Measurements from ENCODE around the gene SV2A. TPM values are rescaled to one million over a fixed set of nuclear protein-coding genes. Genes with fewer than 3 reads are reported as not detected.
A peak's percentile ranks its signal among the peaks of the same experiment; 100 is the strongest.

The SV2A gene
- total RNA-seq, 3 donors from 2014 or later: 0.32 to 3.6 (median 2.2) TPM

DNA sequence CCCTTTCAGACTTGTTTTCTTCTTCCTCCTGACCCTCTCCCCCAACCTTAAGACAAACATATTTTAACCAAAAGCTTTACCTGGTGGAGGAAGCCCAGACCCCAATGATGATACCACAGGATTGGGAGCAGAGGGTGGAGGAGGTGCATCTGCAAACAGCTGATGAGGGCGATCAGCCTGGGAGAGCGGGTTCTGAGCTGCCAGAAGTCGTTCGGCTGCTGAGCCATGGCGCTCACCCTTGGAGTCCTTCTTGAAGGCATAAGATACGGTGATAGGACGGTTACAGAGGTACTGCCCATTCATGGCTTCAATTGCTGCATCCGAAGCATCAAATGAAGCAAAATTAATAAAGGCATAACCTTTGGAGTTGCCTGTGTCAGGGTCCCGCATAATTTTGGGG lies 8.7 kb upstream of the SV2A start:
- Histone ChIP-seq H3K27ac (no peak overlapping the region), H3K4me3 (peak overlapping the region in 2 of 3 donors; percentile 92 to 99), H3K36me3 (no peaks in the 10 kb centered on the region), H3K27me3 (no peaks in the 10 kb centered on the region), H3K9me3 (no peaks in the 10 kb centered on the region), H3K4me1 (peaks cover 5 to 16% of the 10 kb centered on the region in 2 donors)
- no peak for TF ChIP-seq POLR2A (IDR thresholded peaks at IDR 0.05)
- TF ChIP-seq, protein P1, sequence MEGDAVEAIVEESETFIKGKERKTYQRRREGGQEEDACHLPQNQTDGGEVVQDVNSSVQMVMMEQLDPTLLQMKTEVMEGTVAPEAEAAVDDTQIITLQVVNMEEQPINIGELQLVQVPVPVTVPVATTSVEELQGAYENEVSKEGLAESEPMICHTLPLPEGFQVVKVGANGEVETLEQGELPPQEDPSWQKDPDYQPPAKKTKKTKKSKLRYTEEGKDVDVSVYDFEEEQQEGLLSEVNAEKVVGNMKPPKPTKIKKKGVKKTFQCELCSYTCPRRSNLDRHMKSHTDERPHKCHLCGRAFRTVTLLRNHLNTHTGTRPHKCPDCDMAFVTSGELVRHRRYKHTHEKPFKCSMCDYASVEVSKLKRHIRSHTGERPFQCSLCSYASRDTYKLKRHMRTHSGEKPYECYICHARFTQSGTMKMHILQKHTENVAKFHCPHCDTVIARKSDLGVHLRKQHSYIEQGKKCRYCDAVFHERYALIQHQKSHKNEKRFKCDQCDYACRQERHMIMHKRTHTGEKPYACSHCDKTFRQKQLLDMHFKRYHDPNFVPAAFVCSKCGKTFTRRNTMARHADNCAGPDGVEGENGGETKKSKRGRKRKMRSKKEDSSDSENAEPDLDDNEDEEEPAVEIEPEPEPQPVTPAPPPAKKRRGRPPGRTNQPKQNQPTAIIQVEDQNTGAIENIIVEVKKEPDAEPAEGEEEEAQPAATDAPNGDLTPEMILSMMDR (IDR thresholded peaks at IDR 0.05): no peak
- TF ChIP-seq POLR2AphosphoS5 (IDR thresholded peaks at IDR 0.05): no peak
- intact Hi-C loops (cut with DNase I; ENCODE audit: low total_unique reads): no loop called here
- no peak for DNase-seq (ENCODE audit: low spot score in 2 of 2)

DNA sequence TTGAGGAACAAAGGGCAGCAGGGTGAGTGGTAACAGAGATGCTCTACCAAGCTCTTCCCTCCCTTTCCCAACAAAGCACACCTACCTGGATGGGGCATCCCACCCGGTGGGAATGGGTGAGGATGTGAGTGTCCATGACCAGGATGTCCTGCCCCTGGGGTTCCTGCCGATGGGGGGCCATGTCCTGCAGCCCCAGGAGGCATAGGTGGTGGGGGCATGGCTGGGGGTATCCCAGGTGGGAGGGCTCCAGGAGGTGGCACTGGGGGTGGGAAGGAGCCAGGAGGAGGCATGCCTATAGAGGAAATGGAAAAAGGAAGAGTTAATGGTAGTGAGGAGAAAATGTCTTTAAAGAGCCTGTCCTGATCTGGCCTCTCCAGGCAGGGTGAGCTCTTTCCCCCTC lies 8.1 kb upstream of the SV2A start:
- Histone ChIP-seq H3K36me3 (no peaks in the 10 kb centered on the region), H3K4me1 (peaks cover 5 to 16% of the 10 kb centered on the region in 2 donors), H3K4me3 (no peak overlapping the region), H3K9me3 (no peaks in the 10 kb centered on the region), H3K27me3 (no peaks in the 10 kb centered on the region), H3K27ac (no peak overlapping the region)
- TF ChIP-seq, protein P1 (IDR thresholded peaks at IDR 0.05): no peak
- TF ChIP-seq POLR2AphosphoS5 (IDR thresholded peaks at IDR 0.05) (no peak), POLR2A (IDR thresholded peaks at IDR 0.05) (no peak)
- intact Hi-C loops (cut with DNase I; ENCODE audit: low total_unique reads): no loop called here
- no peak for DNase-seq (ENCODE audit: low spot score in 2 of 2)

DNA sequence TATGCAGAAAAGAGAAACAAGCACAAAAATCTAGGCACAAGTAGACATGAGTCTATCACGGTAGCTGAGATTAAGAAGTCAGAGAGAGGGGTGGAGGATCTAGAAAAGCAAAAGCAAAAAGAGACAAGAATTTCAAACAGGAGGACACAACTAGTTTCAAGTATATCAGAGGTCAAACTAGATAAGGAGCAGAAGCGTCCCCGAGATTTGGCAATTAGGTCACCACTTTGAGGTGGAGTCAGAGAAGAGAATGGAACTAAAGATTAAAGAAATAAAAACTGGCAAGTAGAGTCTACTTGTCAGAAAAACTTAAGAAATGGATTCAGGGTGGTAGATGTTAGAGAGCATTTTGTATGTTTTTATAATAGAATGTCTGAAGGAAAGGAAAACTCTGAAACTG lies 7.7 kb upstream of the SV2A start:
- no peak for DNase-seq (ENCODE audit: low spot score in 2 of 2)
- H3K4me1 ChIP-seq: peaks cover 5 to 16% of the 10 kb centered on the region in 2 donors
- no peak overlapping the region for H3K4me3 ChIP-seq
- intact Hi-C loops (cut with DNase I; ENCODE audit: low total_unique reads): no loop called here
- H3K9me3 ChIP-seq: no peaks in the 10 kb centered on the region
- TF ChIP-seq POLR2A (IDR thresholded peaks at IDR 0.05) (no peak), POLR2AphosphoS5 (IDR thresholded peaks at IDR 0.05) (no peak)
- TF ChIP-seq, protein P1 (IDR thresholded peaks at IDR 0.05): no peak
- no peaks in the 10 kb centered on the region for H3K27me3 ChIP-seq
- H3K36me3 ChIP-seq: no peaks in the 10 kb centered on the region
- no peak overlapping the region for H3K27ac ChIP-seq

DNA sequence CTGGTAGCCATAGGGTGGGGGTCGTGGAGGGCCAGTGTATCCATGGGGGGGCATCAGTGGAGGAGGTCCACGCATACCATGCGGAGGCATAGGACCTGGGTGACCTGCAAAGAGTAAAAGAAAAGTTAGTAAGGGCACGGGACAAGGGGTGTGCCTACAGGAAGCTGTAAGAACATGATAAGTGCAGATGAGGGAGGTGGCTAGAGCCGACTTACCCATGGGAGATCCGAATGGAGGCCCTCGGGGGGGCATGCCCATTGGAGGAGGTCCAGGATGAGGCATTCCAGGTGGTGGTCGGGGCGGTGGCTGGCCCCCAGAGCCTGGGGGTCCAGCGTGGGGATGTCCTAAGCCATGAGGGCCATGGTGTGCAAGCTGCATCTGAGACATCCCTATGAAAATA lies 6.0 kb upstream of the SV2A start:
- Histone ChIP-seq H3K36me3 (no peaks in the 10 kb centered on the region), H3K27me3 (no peaks in the 10 kb centered on the region), H3K9me3 (no peaks in the 10 kb centered on the region), H3K27ac (no peak overlapping the region), H3K4me1 (peaks cover 5 to 16% of the 10 kb centered on the region in 2 donors), H3K4me3 (no peak overlapping the region)
- no peak for DNase-seq (ENCODE audit: low spot score in 2 of 2)
- TF ChIP-seq, protein P1 (IDR thresholded peaks at IDR 0.05): no peak
- TF ChIP-seq POLR2A (IDR thresholded peaks at IDR 0.05) (no peak), POLR2AphosphoS5 (IDR thresholded peaks at IDR 0.05) (no peak)
- intact Hi-C loops (cut with DNase I; ENCODE audit: low total_unique reads): no loop called here

DNA sequence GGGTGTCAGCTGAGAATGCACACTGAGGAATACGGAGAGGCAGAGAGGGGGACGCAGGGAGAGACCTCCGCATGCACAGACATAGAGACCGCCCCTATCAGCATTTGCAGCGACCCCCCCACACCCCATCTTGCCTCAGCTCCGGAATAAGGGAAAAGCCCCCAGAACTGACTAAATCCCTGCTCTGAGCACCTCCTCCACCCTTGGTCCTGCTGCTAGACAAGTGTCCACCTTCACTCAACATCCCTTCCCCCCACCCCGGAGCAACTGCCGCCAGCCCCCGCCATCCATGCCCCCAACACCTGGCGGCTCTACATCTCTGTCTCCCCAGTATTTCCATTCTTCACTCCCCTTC lies 769 bp downstream of the SV2A start:
- H3K4me3 ChIP-seq: peak overlapping the region; percentile 44 to 75 (median 60)
- no peaks in the 10 kb centered on the region for H3K36me3 ChIP-seq
- no peaks in the 10 kb centered on the region for H3K9me3 ChIP-seq
- H3K27me3 ChIP-seq: no peaks in the 10 kb centered on the region
- no peak for DNase-seq (ENCODE audit: low spot score in 2 of 2)
- H3K27ac ChIP-seq: peak overlapping the region in 1 of 2 donors; percentile 48
- no peak for TF ChIP-seq POLR2AphosphoS5 (IDR thresholded peaks at IDR 0.05)
- TF ChIP-seq, protein P1 (IDR thresholded peaks at IDR 0.05): no peak
- no peak for TF ChIP-seq POLR2A (IDR thresholded peaks at IDR 0.05)
- intact Hi-C loops (cut with DNase I; ENCODE audit: low total_unique reads): no loop called here
- H3K4me1 ChIP-seq: no peaks in the 10 kb centered on the region
